HepG2 (cell line): Measurements from ENCODE around the gene OSM. TPM values are rescaled to one million over a fixed set of nuclear protein-coding genes. Genes with fewer than 3 reads are reported as not detected.

Experiments used
- BRCA1 ChIP-seq: sonication (generic); formaldehyde crosslinking; IDR thresholded peaks from 2 replicates; pipeline ENCODE4 v1.4.0; 2020; ENCODE audit warnings: missing genetic modification reagents
- BRF2 ChIP-seq: sonication (generic); formaldehyde crosslinking; IDR thresholded peaks from 2 replicates; pipeline ENCODE4 v1.8.1; 2022; ENCODE audit warnings: mild to moderate bottlenecking, missing genetic modification reagents
- EED ChIP-seq: sonication (generic); formaldehyde crosslinking; IDR thresholded peaks from 2 replicates; pipeline ENCODE4 v1.5.0; 2020; ENCODE audit warnings: mild to moderate bottlenecking, missing genetic modification reagents
- GMEB2 ChIP-seq: IDR thresholded peaks from 2 replicates; pipeline ENCODE4 v1.6.1; 2016; ENCODE audit warnings: missing biosample characterization, missing genetic modification reagents, low read depth
- PLSCR1 ChIP-seq: sonication (generic); formaldehyde crosslinking; IDR thresholded peaks from 2 replicates; pipeline ENCODE4 v1.5.0; 2020; ENCODE audit warnings: missing genetic modification reagents, mild to moderate bottlenecking, borderline replicate concordance
- PPARG ChIP-seq: conservative IDR thresholded peaks from 2 replicates; pipeline ENCODE4 v1.6.1; 2016; ENCODE audit warnings: missing biosample characterization, missing genetic modification reagents
- RFXAP ChIP-seq: sonication (generic); formaldehyde crosslinking; IDR thresholded peaks from 2 replicates; pipeline ENCODE4 v1.4.0; 2020; ENCODE audit warnings: missing genetic modification reagents, borderline replicate concordance
- SMC3 ChIP-seq: IDR thresholded peaks from 2 replicates; pipeline ENCODE4 v1.6.1; 2011; ENCODE audit warnings: low read length, improper control_type of control experiment
- SOX5 ChIP-seq: IDR thresholded peaks from 2 replicates; pipeline ENCODE4 v1.6.1; 2016; ENCODE audit warnings: borderline replicate concordance
- SP2 ChIP-seq: sonication (generic); formaldehyde crosslinking; IDR thresholded peaks from 2 replicates; pipeline ENCODE4 v1.5.1; 2020; ENCODE audit warnings: mild to moderate bottlenecking, missing genetic modification reagents
- SRY ChIP-seq: sonication (generic); formaldehyde crosslinking; IDR thresholded peaks from 2 replicates; pipeline ENCODE4 v1.8.0; 2022; ENCODE audit warnings: mild to moderate bottlenecking, missing genetic modification reagents
- ZBTB26 ChIP-seq: IDR thresholded peaks from 2 replicates; pipeline ENCODE4 v1.6.1; 2016; ENCODE audit warnings: missing compliant biosample characterization, missing genetic modification reagents, borderline replicate concordance
- ZIK1 ChIP-seq: sonication (generic); formaldehyde crosslinking; IDR thresholded peaks from 2 replicates; pipeline ENCODE4 v1.5.0; 2020; ENCODE audit warnings: mild to moderate bottlenecking, low read depth, missing genetic modification reagents, borderline replicate concordance
- ZNF207 ChIP-seq: fragments of 450-650 bp; IDR thresholded peaks from 2 replicates; pipeline ENCODE4 v1.6.1; 2016; ENCODE audit warnings: antibody characterized with exemption, borderline replicate concordance
- ZNF543 ChIP-seq: sonication (generic); formaldehyde crosslinking; IDR thresholded peaks from 2 replicates; pipeline ENCODE4 v1.4.0; 2020; ENCODE audit warnings: mild to moderate bottlenecking, missing genetic modification reagents
- ZNF605 ChIP-seq: sonication (generic); formaldehyde crosslinking; IDR thresholded peaks from 2 replicates; pipeline ENCODE4 v1.8.0; 2022; ENCODE audit warnings: mild to moderate bottlenecking, missing genetic modification reagents
- ZNF704 ChIP-seq: sonication (generic); formaldehyde crosslinking; IDR thresholded peaks from 2 replicates; pipeline ENCODE4 v1.8.1; 2023; ENCODE audit warnings: mild to moderate bottlenecking, inconsistent platforms, moderate library complexity, missing genetic modification reagents, borderline replicate concordance
- ZNF740 ChIP-seq: sonication (generic); formaldehyde crosslinking; IDR thresholded peaks from 2 replicates; pipeline ENCODE4 v1.4.0; 2020; ENCODE audit warnings: missing genetic modification reagents
- ZNF782 ChIP-seq: sonication (generic); formaldehyde crosslinking; IDR thresholded peaks from 2 replicates; pipeline ENCODE4 v1.4.0; 2020; ENCODE audit warnings: missing genetic modification reagents, mild to moderate bottlenecking, borderline replicate concordance
- ZXDC ChIP-seq: sonication (generic); formaldehyde crosslinking; IDR thresholded peaks from 2 replicates; pipeline ENCODE4 v1.5.0; 2020; ENCODE audit warnings: mild to moderate bottlenecking, missing genetic modification reagents
- polyA plus RNA-seq, 8 experiments: library from polyadenylated mRNA; depleted of rRNA in 3 of 8; stranded (reverse) in 7 of 8; unstranded in 1 of 8; fragments of >200 nt; fragmentation: Illumina TruSeq in 4 of 8; extraction: Trizol in 4 of 8; gene quantifications; 2 replicates each; pipeline versions ENCODE4 v1.2.1 to v1.2.3, GENCODE V29; 2011 to 2016; ENCODE audit warnings: low read depth in 4 of 8, missing spikeins in 1 of 8, mixed read lengths in 1 of 8; ENCODE audit not compliant: insufficient read depth in 1 of 8
- total RNA-seq, 5 experiments: library from RNA; depleted of rRNA; stranded (reverse); fragments of >200 nt; fragmentation: Illumina TruSeq; extraction: Trizol; gene quantifications; 2 replicates each; pipeline ENCODE4 v1.2.3, GENCODE V29; 2016; ENCODE audit warnings: low read depth in 1 of 5

OSM gene
- total and polyA plus RNA-seq, 2 of the 13 experiments (the other 11 are each of a cell fraction or from before 2014, with no cell fraction given) = not detected

GRCh38 chr22:30289141-30289979, 22.7 kb upstream of the OSM start, which contains the start of gene CASTOR1 (continued):
- TF ChIP-seq ZXDC (CRISPR knock-in tag) (no peak), PPARG (CRISPR knock-in tag) (no peak), SP2 (CRISPR knock-in tag) (peak; percentile 34), RFXAP (no peak), SOX5 (CRISPR knock-in tag) (no peak), ZNF605 (CRISPR knock-in tag) (no peak), ZNF704 (CRISPR knock-in tag) (no peak), SRY (0 out of 2 replicates have a peak, but pooled peaks have one; percentile 26), BRCA1 (CRISPR knock-in tag) (no peak), ZIK1 (CRISPR knock-in tag) (no peak; the same call in 1 of the 2 replicates), SMC3 (no peak), EED (CRISPR knock-in tag) (no peak), BRF2 (CRISPR knock-in tag) (no peak), ZBTB26 (CRISPR knock-in tag) (no peak), GMEB2 (CRISPR knock-in tag) (no peak), ZNF207 (no peak), ZNF782 (CRISPR knock-in tag) (no peak), PLSCR1 (CRISPR knock-in tag) (no peak), ZNF543 (CRISPR knock-in tag) (no peak), ZNF740 (CRISPR knock-in tag) (no peak)
